ENCODE results near the gene SELENOW.

- TF ChIP-seq ELF4 (IDR thresholded peaks at IDR 0.05) = no peak
- no peak for TF ChIP-seq FOXM1 (IDR thresholded peaks at IDR 0.05; ENCODE audit: borderline replicate concordance)
- no peak for TF ChIP-seq SUZ12 (IDR thresholded peaks at IDR 0.05)
- no peak for TF ChIP-seq ARNT (IDR thresholded peaks at IDR 0.05)
- no peak for TF ChIP-seq FOXK2 (IDR thresholded peaks at IDR 0.05)
- no peak for TF ChIP-seq BHLHE40 (IDR thresholded peaks at IDR 0.05; ENCODE audit: borderline replicate concordance)
- no peak for TF ChIP-seq HDGF (IDR thresholded peaks at IDR 0.05; ENCODE audit: borderline replicate concordance)
- TF ChIP-seq FOXA1 (IDR thresholded peaks at IDR 0.05) = no peak
- TF ChIP-seq L3MBTL2 (conservative IDR thresholded peaks at IDR 0.05) = no peak
- TF ChIP-seq TARDBP (IDR thresholded peaks at IDR 0.05) = no peak
- TF ChIP-seq CTBP1 (IDR thresholded peaks at IDR 0.05; ENCODE audit: borderline replicate concordance) = no peak
- TF ChIP-seq PKNOX1 (IDR thresholded peaks at IDR 0.05) = no peak
Measured at GRCh38 chr19:47806435-47806834, 27.9 kb downstream of the SELENOW start.

All from HEK293T (cell line).